Lower leg skin (tissue), 3 donors: ENCODE results near the gene CAMK2B.

Source experiments
- POLR2A ChIP-seq, 2 donors: fragments of 450-650 bp; IDR thresholded peaks; one replicate each; pipeline ENCODE4 v1.6.1; 2016 to 2017; ENCODE audit warnings: antibody characterized with exemption in 2 of 2, mild to moderate bottlenecking in 1 of 2, moderate library complexity in 1 of 2
- TF ChIP-seq, protein P1 (sequence below), 3 donors: fragments of 450-650 bp; IDR thresholded peaks; one replicate each; pipeline ENCODE4 v1.5.1; 2016; ENCODE audit warnings: antibody characterized with exemption in 3 of 3, mild to moderate bottlenecking in 3 of 3, moderate library complexity in 2 of 3

DNA sequence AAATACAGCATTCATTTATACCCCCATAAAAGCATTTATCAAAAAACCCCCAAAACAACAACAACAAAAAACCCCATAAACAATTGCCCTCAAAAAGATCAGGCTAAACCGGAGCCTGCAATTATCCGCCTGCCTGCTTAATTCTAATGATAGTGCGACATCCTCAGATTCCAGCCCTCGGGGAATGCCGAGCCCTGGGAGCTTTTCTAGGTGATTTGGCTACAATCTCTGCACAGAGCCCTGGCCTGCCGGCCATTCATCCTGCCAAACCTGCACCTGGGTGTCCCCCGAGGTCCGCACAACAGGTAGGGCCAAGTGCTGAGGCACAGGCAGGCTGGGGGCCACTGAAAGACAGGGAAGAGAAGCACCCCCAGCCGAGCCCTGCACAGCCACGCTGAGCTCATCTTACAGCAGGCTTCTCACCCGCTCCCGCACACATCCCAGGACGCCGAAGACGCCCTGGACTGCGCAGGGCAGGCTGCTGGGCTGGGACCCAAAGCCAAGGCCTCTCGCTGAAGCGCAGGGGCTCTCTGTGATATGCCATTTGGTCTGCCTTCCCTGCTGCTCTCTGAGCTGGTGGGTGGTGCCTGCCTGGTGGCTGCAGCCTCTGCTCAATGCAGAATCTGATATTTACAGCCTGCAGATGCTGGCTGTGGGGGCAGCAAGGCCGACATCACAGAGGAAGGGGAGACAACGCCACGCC, 57.5 kb downstream of the CAMK2B start:
- TF ChIP-seq, protein P1, sequence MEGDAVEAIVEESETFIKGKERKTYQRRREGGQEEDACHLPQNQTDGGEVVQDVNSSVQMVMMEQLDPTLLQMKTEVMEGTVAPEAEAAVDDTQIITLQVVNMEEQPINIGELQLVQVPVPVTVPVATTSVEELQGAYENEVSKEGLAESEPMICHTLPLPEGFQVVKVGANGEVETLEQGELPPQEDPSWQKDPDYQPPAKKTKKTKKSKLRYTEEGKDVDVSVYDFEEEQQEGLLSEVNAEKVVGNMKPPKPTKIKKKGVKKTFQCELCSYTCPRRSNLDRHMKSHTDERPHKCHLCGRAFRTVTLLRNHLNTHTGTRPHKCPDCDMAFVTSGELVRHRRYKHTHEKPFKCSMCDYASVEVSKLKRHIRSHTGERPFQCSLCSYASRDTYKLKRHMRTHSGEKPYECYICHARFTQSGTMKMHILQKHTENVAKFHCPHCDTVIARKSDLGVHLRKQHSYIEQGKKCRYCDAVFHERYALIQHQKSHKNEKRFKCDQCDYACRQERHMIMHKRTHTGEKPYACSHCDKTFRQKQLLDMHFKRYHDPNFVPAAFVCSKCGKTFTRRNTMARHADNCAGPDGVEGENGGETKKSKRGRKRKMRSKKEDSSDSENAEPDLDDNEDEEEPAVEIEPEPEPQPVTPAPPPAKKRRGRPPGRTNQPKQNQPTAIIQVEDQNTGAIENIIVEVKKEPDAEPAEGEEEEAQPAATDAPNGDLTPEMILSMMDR (IDR thresholded peaks at IDR 0.05): no peak
- no peak for TF ChIP-seq POLR2A (IDR thresholded peaks at IDR 0.05)
